Activated CD4-positive, alpha-beta T cell treated with anti-CD3 and anti-CD28 coated beads, Interleukin-2, Interleukin-6, amounts not matched to agents 100 ng/mL and 50 ng/mL, durations not matched to agents 16 hours and 8 hours (primary cell): ENCODE results near the gene ACY1.

Experiments used
- DNase-seq: peaks from one replicate; pipeline ENCODE4 v3.0.0-alpha.2; 2020

Gene ACY1

GRCh38 chr3:51982838-51983577, at the start of gene ACY1:
TSS of gene ACY1 (plus strand) at chr3:51983535. CDS start at chr3:51984065, 530 bp downstream.
- DNase-seq, result peak; percentile 87

GRCh38 chr3:51934139-51934850, 49.0 kb upstream of the ACY1 start:
- DNase-seq, result no peak

DNA sequence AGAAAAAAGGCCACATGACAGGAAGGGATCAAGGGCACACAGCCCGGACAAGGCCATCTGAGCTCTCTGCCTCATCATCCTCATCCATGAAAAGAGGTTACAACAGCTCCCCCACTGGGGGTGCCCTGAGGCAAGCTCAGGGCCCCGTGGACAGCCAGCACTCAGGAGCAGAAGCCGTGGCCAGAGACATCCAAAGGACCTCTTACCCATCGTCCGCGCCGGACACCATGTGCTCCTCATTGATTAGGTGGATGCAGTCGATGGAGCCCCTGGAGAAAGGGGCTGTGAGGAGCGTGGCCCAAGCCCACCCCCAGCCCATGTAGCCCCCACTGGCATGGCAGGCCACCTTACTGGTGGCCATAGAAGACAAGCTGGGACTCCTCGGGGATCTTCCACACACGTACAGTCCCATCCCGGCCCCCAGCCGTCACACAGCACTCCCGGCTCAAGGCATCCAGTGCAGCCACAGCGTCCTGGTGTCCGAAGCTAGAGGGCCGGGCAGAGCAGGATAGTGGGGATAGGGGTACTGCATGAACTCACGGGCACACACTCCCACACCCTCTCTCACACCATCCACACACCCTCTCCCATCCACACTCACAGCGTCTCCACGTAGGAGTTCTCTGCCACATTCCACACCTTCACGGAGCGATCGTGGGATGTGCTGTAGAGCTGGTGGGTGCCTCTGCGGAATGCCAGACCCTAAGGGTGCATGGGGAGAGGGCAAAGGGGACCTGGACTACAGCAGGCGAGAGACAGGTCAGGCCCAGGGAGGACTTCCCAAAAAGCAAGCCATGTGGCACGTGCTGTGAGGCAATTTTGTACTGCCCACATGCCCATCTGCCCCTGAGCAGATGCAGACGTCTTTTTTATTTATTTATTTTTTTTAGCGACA, 48.1 kb upstream of the ACY1 start:
- DNase-seq, result no peak

DNA sequence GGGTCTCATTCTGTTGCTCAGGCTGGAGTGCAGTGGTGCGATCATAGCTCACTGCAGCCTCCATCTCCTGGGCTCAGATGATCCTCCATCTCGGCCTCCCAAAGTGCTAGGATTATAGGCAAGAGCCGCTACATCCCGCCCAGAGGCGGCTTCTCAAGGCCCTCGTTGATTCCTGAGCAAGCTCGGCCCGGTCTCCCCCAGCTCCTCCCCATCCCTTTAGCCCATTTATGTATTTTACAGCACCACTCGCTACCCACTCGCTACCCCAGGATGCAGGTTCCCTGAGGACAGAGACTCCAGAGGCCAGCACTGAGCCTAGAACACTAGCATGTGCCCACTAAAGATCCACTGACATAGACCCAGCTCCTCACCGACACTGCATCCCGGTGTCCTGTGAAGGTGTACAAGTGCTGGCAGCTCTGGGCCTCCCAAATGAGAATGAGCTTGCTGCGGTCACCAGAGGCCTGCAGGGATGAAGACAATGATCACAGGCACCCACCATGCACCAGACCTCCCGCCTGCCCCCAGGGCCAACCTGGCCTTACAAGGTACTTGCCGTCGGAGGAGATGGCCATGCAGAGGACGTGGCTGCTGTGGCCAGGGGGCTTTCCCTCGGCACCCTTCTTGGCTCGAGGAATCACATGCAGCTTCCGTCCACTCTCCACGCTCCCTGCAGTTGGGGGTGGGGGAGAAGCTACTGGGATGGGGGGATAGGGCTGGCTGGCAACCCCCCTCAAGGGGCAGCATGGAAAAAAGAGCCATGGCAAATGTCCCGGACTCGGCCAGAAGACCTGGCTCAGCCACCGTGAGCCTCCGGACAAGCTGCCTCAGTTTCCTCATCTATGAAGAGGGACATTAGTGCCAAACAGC, 47.2 kb upstream of the ACY1 start:
- no peak for DNase-seq

DNA sequence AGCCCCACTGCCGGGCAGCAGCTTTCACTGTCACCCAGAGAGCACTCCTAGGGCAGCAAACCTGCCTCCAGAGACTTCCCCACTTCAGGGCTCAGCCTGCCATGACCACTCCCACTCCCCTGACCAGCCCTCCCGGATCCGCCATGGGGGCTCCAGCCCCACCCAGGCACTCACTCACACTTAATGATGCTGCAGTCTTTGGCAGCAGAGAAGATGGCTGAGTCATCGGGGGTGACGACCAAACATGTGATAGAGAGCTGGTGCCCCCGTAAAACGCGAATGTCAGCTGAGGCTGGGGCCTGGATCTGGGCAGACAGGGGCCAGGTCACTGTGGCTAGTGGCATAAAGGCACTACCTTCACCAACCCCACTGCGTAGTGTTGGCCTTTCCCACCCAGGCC, 46.3 kb upstream of the ACY1 start:
- DNase-seq, result no peak

DNA sequence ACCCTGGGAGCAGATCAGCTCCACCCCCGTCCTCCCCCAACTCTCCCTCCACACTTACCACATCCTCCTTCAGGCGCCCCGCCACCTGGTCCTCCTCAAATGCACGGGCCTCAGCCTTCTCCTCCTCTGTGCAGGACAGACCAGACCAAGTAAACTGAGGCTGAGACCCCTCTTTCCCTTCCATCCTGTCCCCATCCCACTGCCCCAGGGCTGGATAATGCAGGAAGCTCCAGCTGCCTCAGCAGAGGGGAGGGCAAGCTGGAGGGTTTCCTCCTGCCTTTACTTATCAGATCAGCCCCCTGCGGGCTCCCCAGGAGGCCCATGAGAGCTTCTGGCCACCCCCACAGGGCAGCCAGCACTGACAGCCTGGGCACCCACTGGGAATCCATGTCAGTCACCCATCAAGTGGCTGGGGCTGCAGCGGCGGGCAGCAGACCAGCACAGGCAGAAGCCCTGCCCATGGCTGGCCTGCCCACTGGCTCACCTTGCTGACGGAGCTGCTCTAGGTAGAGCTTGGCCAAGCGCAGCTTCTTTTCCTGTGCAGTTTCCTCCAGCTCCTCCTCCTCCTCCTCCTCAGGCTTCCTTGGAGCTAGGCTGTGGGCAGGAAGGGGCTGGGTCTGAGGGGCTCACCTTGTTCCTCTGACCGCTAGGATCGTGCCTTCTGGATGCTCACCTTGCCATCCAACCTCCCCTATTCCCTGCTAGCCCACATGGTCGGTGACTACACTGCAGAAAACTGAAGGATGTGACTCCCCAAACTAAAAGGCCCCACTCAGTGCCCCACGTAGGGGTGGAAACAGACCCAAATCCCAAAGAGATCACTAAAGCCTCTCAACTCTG, 45.5 kb upstream of the ACY1 start:
- no peak for DNase-seq

- no peak for DNase-seq
These were observed 44.4 kb upstream of the ACY1 start for GRCh38 chr3:51938780-51939425.

DNA sequence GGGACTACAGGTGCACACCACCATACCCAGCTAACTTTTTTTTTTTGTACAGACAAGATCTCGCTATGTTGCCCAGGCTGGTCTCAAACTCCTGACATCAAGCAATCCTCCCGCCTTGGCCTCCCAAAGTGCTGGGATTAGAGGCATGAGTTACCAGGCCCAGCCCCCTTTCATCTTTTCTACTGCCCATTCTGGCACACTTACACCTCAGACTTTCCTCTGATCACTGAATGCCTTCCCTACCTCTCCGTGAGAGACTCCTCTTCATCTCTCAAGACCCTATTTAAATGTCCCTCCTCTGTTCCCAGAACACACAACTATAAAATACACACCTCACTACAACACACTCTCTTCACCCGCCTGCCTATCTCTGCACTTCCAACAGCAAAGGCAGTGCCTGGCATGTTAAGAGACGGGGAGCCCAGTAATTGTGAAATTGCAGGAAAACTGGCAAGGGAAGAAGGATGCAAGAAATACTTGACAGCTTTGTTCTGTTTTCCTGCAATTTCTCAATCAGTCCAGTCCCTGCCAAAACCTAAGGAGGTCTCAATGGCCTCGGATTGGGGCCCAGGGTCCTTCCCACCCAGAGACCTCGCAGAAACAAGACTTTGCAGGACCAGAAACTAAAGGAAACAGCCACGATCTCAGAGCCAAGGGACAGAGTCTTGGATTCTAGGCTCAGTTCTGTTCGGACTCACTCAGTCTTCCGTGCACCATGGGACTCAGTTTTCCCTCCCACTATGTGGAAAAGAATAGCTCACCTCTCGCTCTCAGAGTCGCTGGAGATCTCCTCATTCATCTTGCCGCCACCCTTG, 42.5 kb upstream of the ACY1 start:
- no peak for DNase-seq

GRCh38 chr3:51941463-51941797, 41.9 kb upstream of the ACY1 start:
- no peak for DNase-seq

DNA sequence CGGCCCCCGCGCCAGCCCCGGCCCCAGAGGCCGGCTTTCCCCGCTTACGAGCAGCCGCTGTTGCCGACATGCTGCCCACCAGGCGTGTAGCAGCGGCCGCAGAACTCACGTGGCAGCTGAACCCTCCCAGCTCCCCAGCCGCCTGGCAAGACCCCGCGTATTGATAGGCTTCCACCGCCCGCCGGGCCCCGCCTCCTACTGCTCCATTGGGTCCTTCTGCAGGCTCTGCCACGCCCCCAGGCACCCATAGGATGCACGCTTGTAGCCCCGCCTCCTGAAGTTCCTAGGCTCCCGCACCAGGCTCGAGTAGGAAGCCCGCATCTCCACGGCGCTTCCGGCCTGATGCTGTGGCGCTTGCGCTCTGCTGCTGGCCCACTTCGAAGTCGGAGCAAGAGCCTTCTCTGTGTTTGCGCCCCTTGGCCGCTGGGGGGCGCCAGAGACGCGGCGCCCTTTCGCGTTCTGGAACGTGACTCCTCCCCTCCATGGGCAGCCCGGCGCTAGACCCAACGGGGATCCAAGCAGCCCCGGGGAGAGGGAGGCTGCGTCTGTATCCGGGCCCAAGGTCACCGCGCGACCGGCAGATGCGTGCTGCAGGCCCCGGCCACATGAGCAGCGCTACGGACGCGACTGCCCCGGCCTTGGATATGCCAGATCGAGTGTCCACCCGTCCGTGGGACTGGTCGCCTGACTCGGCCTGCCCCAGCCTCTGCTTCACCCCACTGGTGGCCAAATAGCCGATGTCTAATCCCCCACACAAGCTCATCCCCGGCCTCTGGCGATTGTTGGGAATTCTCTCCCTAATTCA, 41.3 kb upstream of the ACY1 start, which contains the start of the genes PARP3 and RRP9:
Gene PARP3, plus strand, starts transcription at position 566 of the 805 bp plus-strand sequence. CDS start 993 bp downstream, outside the sequence.
Gene RRP9, minus strand, starts transcription at position 107 of the 805 bp plus-strand sequence. Its CDS starts 37 bp downstream, at position 70.
- peak; percentile 100 for DNase-seq

- peak; percentile 72 for DNase-seq
These were observed 40.5 kb upstream of the ACY1 start for GRCh38 chr3:51942603-51943450.

GRCh38 chr3:51943451-51944391, 39.6 kb upstream of the ACY1 start:
- DNase-seq, result no peak

GRCh38 chr3:51944451-51945021, 38.8 kb upstream of the ACY1 start:
- DNase-seq, result no peak

- no peak for DNase-seq
These were observed 38.1 kb upstream of the ACY1 start for GRCh38 chr3:51945031-51945840.

GRCh38 chr3:51945926-51946705, 37.2 kb upstream of the ACY1 start:
- DNase-seq, result no peak
